Activated CD8-positive, alpha-beta T cell treated with anti-CD3 and anti-CD28 coated beads for 36 hours (primary cell): ENCODE results near the gene WARS2. TPM values are rescaled to one million over a fixed set of nuclear protein-coding genes. Genes with fewer than 3 reads are reported as not detected.
"Not testable (repeated sequence)": the region's sequence is repeated elsewhere in the genome, so short reads cannot be mapped to it uniquely, and the experiment has no call there.

ENCODE experiments used
- ATAC-seq: fragments of 200-7000 bp; cut with Tn5 transposase; one replicate; pipeline ENCODE4 v1.10.0; 2021; ENCODE audit warnings: mild to moderate bottlenecking, moderate library complexity
- CTCF ChIA-PET: fragments of 350-600 bp; sonication (Branson Sonifier 250); formaldehyde crosslinking; loops from one replicate; lab custom pipeline; 2021; ENCODE audit warnings: antibody characterized with exemption; lab: Charles Lee
- POLR2A ChIA-PET: fragments of 350-600 bp; sonication (Branson Sonifier 250); formaldehyde crosslinking; loops from one replicate; lab custom pipeline; 2021; ENCODE audit warnings: antibody characterized with exemption; lab: Charles Lee
- DNase-seq: peaks from one replicate; pipeline ENCODE4 v3.0.0-alpha.2; 2020
- H3K27ac Mint-ChIP-seq: one replicate; pipeline ENCODE4 v1.8.0; 2021; ENCODE audit warnings: mild to moderate bottlenecking, mixed read lengths
- H3K27me3 Mint-ChIP-seq: one replicate; pipeline ENCODE4 v1.8.0; 2021; ENCODE audit warnings: mixed read lengths
- H3K36me3 Mint-ChIP-seq: one replicate; pipeline ENCODE4 v1.8.0; 2021; ENCODE audit warnings: low read depth, mixed read lengths
- H3K4me1 Mint-ChIP-seq: one replicate; pipeline ENCODE4 v1.8.0; 2021; ENCODE audit warnings: low read depth, mixed read lengths
- H3K4me3 Mint-ChIP-seq: one replicate; pipeline ENCODE4 v1.8.0; 2021; ENCODE audit warnings: mild to moderate bottlenecking, moderate library complexity, mixed read lengths
- H3K9me3 Mint-ChIP-seq: one replicate; pipeline ENCODE4 v1.8.0; 2021; ENCODE audit warnings: mixed read lengths
- CTCF ChIP-seq: fragments of 200-600 bp; IDR thresholded peaks from one replicate; pipeline ENCODE4 v1.8.0; 2022; ENCODE audit warnings: antibody characterized with exemption, mild to moderate bottlenecking
- intact Hi-C: fragments of 100-400 bp; cut with micrococcal nuclease; formaldehyde crosslinking; loops from one replicate; pipeline ENCODE4 v1.10.0; 2022
- total RNA-seq, 2 experiments: library from RNA; stranded (reverse); gene quantifications; one replicate each; pipeline ENCODE4 v1.2.3, GENCODE V29; 2021

Gene WARS2
- total RNA-seq, 2 experiments from 2014 or later: 22.3 to 23.7 TPM

GRCh38 chr1:119132179-119132578 lies 8.3 kb downstream of the WARS2 start:
- intact Hi-C loops: no loop called here
- Mint-ChIP-seq H3K36me3 (peaks cover 27% of the 10 kb centered on the region), H3K9me3 (no peaks in the 10 kb centered on the region)

GRCh38 chr1:119125874-119126273 lies 14.6 kb downstream of the WARS2 start:
- Mint-ChIP-seq H3K27ac (no peak overlapping the region), H3K36me3 (peaks cover 52% of the 10 kb centered on the region)
- POLR2A ChIA-PET: no interaction called here

More at GRCh38 chr1:119132179-119132578, 8.3 kb downstream of the WARS2 start:
- TF ChIP-seq CTCF: no peak
- Mint-ChIP-seq H3K27me3 (no peaks in the 10 kb centered on the region), H3K4me3 (no peak overlapping the region), H3K27ac (no peak overlapping the region), H3K4me1 (no peaks in the 10 kb centered on the region)
- ATAC-seq: no peak
- ChIA-PET CTCF (no interaction called here), POLR2A (no interaction called here)
- no peak for DNase-seq

GRCh38 chr1:119124764-119125163 lies 15.7 kb downstream of the WARS2 start:
- no peaks in the 10 kb centered on the region for H3K4me1 Mint-ChIP-seq
- H3K36me3 Mint-ChIP-seq: peaks cover 63% of the 10 kb centered on the region
- ChIA-PET POLR2A (no interaction called here), CTCF (no interaction called here)
- intact Hi-C loops: no loop called here
- no peak for ATAC-seq
- DNase-seq: no peak
- H3K9me3 Mint-ChIP-seq: peaks cover 15% of the 10 kb centered on the region
- no peak overlapping the region for H3K27ac Mint-ChIP-seq
- no peak for TF ChIP-seq CTCF
- H3K4me3 Mint-ChIP-seq: no peak overlapping the region
- H3K27me3 Mint-ChIP-seq: no peaks in the 10 kb centered on the region

More at GRCh38 chr1:119125874-119126273, 14.6 kb downstream of the WARS2 start:
- intact Hi-C loops: no loop called here
- Mint-ChIP-seq H3K27me3 (no peaks in the 10 kb centered on the region), H3K4me1 (no peaks in the 10 kb centered on the region), H3K9me3 (peaks cover 10% of the 10 kb centered on the region), H3K4me3 (no peak overlapping the region)
- DNase-seq: no peak
- TF ChIP-seq CTCF: no peak
- ATAC-seq: no peak
- CTCF ChIA-PET: no interaction called here

GRCh38 chr1:119121872-119122271 lies 18.6 kb downstream of the WARS2 start:
- H3K4me1 Mint-ChIP-seq, H3K27me3 Mint-ChIP-seq, H3K4me3 Mint-ChIP-seq, CTCF ChIA-PET, POLR2A ChIA-PET, intact Hi-C loops, DNase-seq, H3K27ac Mint-ChIP-seq, ATAC-seq: not testable (repeated sequence)
- Mint-ChIP-seq H3K9me3 (peaks cover 25% of the 10 kb centered on the region), H3K36me3 (peaks cover 61% of the 10 kb centered on the region)

GRCh38 chr1:119116725-119117124 lies 23.7 kb downstream of the WARS2 start:
- no peak for ATAC-seq
- POLR2A ChIA-PET: interaction anchor here (0.6 kb wide), 2 partner anchors 49 to 65 kb away, joined by 3 read pairs; no protein-coding TSS in a partner anchor
- Mint-ChIP-seq H3K27ac (no peak overlapping the region), H3K4me3 (no peak overlapping the region), H3K27me3 (no peaks in the 10 kb centered on the region), H3K9me3 (peaks cover 22% of the 10 kb centered on the region), H3K4me1 (no peaks in the 10 kb centered on the region), H3K36me3 (peaks cover 46% of the 10 kb centered on the region)
- intact Hi-C loops: no loop called here
- TF ChIP-seq CTCF: no peak
- CTCF ChIA-PET: no interaction called here
- DNase-seq: no peak

- Mint-ChIP-seq H3K27me3 (no peaks in the 10 kb centered on the region), H3K36me3 (peaks cover 43% of the 10 kb centered on the region), H3K4me1 (no peaks in the 10 kb centered on the region), H3K27ac (no peak overlapping the region), H3K4me3 (no peak overlapping the region), H3K9me3 (peaks cover 17% of the 10 kb centered on the region)
- POLR2A ChIA-PET: no interaction called here
- CTCF ChIA-PET: no interaction called here
- no peak for TF ChIP-seq CTCF
- DNase-seq (no peak), ATAC-seq (no peak)
- intact Hi-C loops: no loop called here
Observed at GRCh38 chr1:119115736-119116135, 24.7 kb downstream of the WARS2 start.
